EL (cell line): ENCODE measurements around the gene ARHGAP22.

Experiments
- DNase-seq: peaks from one replicate; pipeline ENCODE4 v3.0.0-alpha.2; 2016

ARHGAP22 gene

GRCh38 chr10:48412081-48412480 lies 192.8 kb downstream of the ARHGAP22 start:
- no peak for DNase-seq

DNA sequence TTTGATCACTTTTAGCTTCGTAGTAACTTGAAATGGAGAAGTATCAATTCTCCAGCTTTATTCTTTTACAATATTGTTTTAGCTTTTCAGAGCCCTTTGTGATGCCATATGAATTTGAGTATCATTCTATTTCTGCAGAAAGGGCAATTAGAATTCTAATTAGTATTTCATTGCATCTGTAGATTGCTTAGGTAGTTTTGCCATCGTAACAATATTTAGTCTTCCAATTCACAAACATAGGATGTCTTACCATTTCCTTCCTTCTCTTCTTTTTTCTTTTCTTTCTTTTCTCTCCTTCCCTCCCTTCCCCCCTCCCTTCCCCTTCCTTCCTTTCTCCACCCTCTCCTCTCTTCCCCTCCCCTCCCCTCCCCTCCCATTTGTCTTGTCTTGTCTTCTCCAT lies 193.4 kb downstream of the ARHGAP22 start:
- DNase-seq: no peak

- DNase-seq: no peak
Measured at GRCh38 chr10:48410503-48410902, 194.4 kb downstream of the ARHGAP22 start.

DNA sequence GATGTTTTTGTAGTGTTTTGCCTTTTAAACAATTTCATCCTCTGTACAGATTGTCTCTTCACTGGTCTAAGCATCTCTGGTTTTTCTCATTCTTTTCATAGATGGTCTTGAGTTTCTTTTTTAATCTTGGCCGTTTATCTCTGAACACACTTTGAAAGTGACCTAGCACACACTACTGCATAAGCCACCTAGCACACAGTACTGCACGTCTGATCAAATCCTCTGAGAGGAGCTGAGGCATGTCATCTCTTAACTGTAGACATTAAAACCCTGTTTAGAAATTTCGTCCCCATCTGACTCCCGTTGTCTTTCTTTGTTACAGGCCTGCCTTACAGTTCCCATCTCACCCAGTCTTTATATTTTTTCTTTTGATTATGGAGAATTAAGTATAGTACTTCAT lies 198.2 kb downstream of the ARHGAP22 start:
- no peak for DNase-seq

DNA sequence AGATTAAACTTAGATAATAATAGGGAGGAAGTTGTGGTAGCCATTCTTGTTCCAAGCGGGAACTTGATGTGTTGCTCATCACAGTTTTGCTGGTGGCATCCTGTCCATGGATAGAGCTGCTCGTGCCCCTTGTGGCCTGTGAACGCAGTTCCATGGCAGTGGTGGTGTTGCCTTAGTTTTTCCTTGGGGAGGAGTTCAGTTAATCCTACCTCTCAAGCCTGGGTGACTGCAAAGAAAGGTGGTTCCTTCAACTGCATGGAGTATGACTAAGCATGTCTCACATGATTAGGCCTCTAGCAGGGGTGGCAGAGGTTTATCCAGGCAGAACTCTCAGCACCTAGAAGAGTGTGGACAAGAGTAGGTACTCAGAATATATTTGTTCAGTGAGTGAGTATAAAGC lies 198.7 kb downstream of the ARHGAP22 start:
- peak; percentile 53 for DNase-seq

- no peak for DNase-seq
Measured at GRCh38 chr10:48404646-48405045, 200.2 kb downstream of the ARHGAP22 start.

- no peak for DNase-seq
Measured at GRCh38 chr10:48400850-48401220, 204.0 kb downstream of the ARHGAP22 start.

GRCh38 chr10:48400129-48400849 lies 204.6 kb downstream of the ARHGAP22 start:
- DNase-seq: peak; percentile 67

- DNase-seq: no peak
Measured at GRCh38 chr10:48399551-48399950, 205.3 kb downstream of the ARHGAP22 start.

DNA sequence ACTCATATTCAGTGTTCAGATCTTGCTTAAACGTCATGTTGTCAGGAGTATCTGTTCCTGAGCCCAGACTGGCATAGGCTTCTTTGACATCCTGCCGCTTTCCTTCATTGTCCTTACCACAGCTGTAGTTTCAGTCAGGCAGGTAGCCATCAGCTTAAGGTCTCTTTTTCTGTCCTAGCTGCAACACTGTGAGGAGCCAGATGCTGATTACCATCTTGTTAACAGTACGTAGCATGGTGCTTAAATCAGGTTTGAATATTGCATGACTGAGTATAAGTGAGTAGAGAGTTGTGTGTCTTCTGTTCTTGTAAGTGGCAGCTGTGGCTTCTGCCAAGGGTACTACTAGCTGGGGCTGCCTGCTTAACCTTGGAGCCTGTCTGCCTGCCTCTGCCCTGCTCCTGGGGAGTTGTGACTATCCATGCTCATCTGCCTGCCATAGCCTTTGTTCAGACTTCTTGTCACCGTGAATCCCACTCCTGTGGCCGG lies 205.8 kb downstream of the ARHGAP22 start:
- no peak for DNase-seq

DNA sequence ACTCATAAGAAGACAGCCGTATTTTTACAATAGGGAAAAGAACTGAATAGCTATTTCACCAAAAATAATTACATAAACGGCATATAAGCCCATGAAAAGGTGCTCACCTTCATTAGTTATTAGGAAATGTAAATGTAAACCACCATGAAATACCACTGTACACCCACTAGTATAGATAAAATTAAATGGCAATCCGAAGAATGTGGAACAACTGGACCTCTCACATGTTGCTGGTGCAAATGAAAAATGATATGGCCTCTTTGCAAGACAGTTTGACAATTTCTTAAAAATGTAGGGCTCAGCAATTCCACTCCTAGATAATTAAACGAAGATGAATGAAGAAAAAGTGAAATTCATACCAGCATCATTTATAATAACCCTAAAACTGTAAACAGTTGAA lies 206.6 kb downstream of the ARHGAP22 start:
- DNase-seq: no peak
